M059J (cell line): Measurements from ENCODE around the gene FAM13B. TPM values are rescaled to one million over a fixed set of nuclear protein-coding genes. Genes with fewer than 3 reads are reported as not detected.
"Not testable (repeated sequence)": the region's sequence is repeated elsewhere in the genome, so short reads cannot be mapped to it uniquely, and the experiment has no call there.

ENCODE experiments used
- DNase-seq: peaks from one replicate; pipeline ENCODE4 v3.0.0-alpha.2; 2012; ENCODE audit warnings: low read depth
- total RNA-seq: library from RNA; depleted of rRNA; stranded (reverse); fragments of >200 nt; shearing (Covaris generic); gene quantifications from 2 replicates; pipeline ENCODE4 v1.2.3, GENCODE V29; 2014

The FAM13B gene
- total RNA-seq, 1 experiment from 2014 or later = 13.0 TPM

GRCh38 chr5:137989419-137989818, 43.5 kb downstream of the FAM13B start:
- no peak for DNase-seq

GRCh38 chr5:137975208-137975607, 57.7 kb downstream of the FAM13B start:
- DNase-seq = no peak

- not testable (repeated sequence) for DNase-seq
These were observed 62.5 kb downstream of the FAM13B start for GRCh38 chr5:137970384-137970783.

- DNase-seq = no peak
These were observed 72.1 kb downstream of the FAM13B start for GRCh38 chr5:137960819-137961218.

- DNase-seq = no peak
These were observed 72.7 kb downstream of the FAM13B start for GRCh38 chr5:137960141-137960540.

- no peak for DNase-seq
These were observed 73.4 kb downstream of the FAM13B start for GRCh38 chr5:137959488-137959887.

GRCh38 chr5:137957948-137958347, 74.9 kb downstream of the FAM13B start:
- DNase-seq = no peak

GRCh38 chr5:137954131-137954879, 78.6 kb downstream of the FAM13B start:
- DNase-seq = peak; percentile 88

GRCh38 chr5:137945825-137946224, 87.1 kb downstream of the FAM13B start:
- no peak for DNase-seq

- not testable (repeated sequence) for DNase-seq
These were observed 88.6 kb downstream of the FAM13B start for GRCh38 chr5:137944280-137944679.

- no peak for DNase-seq
These were observed 93.5 kb downstream of the FAM13B start for GRCh38 chr5:137939331-137939730.

- no peak for DNase-seq
These were observed 94.1 kb downstream of the FAM13B start for GRCh38 chr5:137938751-137939143.

GRCh38 chr5:137937994-137938750, 94.7 kb downstream of the FAM13B start:
- DNase-seq = no peak

GRCh38 chr5:137935694-137936093, 97.2 kb downstream of the FAM13B start:
- no peak for DNase-seq

GRCh38 chr5:137935190-137935589, 97.7 kb downstream of the FAM13B start:
- DNase-seq = no peak

GRCh38 chr5:137933491-137933911, 99.4 kb downstream of the FAM13B start:
- DNase-seq = peak; percentile 42

GRCh38 chr5:137932800-137933199, 100.1 kb downstream of the FAM13B start:
- no peak for DNase-seq

- peak; percentile 11 for DNase-seq
These were observed 109.0 kb downstream of the FAM13B start for GRCh38 chr5:137923856-137924255.

- peak; percentile 82 for DNase-seq
These were observed 110.9 kb downstream of the FAM13B start for GRCh38 chr5:137921931-137922330.

- no peak for DNase-seq
These were observed 116.0 kb downstream of the FAM13B start for GRCh38 chr5:137916923-137917322.

GRCh38 chr5:137914758-137915157, 118.1 kb downstream of the FAM13B start:
- DNase-seq = no peak

- DNase-seq = no peak
These were observed 130.3 kb downstream of the FAM13B start for GRCh38 chr5:137902408-137903133.
